Lower lobe of right lung (tissue), 2 donors: ENCODE results near the gene AP5Z1. TPM values are rescaled to one million over a fixed set of nuclear protein-coding genes. Genes with fewer than 3 reads are reported as not detected.
"Not testable (repeated sequence)": the region's sequence is repeated elsewhere in the genome, so short reads cannot be mapped to it uniquely, and the experiment has no call there.

Experiments
- ATAC-seq, 2 donors: fragments of 200-7000 bp; cut with Tn5 transposase; one replicate each; pipeline ENCODE4 v1.9.1; 2020 to 2022; ENCODE audit warnings: mild to moderate bottlenecking in 2 of 2, moderate library complexity in 2 of 2
- DNase-seq: peaks from one replicate; pipeline ENCODE4 v3.0.0-alpha.2; 2020
- H3K27ac ChIP-seq: fragments of 200-600 bp; one replicate; pipeline ENCODE4 v1.8.0; 2022
- H3K27me3 ChIP-seq: fragments of 200-600 bp; one replicate; pipeline ENCODE4 v1.8.0; 2022; ENCODE audit warnings: low read depth
- H3K36me3 ChIP-seq: fragments of 200-600 bp; one replicate; pipeline ENCODE4 v1.8.0; 2022; ENCODE audit warnings: mild to moderate bottlenecking
- H3K4me1 ChIP-seq: fragments of 200-600 bp; one replicate; pipeline ENCODE4 v1.8.0; 2022
- H3K4me3 ChIP-seq: fragments of 200-600 bp; one replicate; pipeline ENCODE4 v1.8.0; 2022; ENCODE audit warnings: mild to moderate bottlenecking
- H3K9me3 ChIP-seq: fragments of 200-600 bp; one replicate; pipeline ENCODE4 v1.8.0; 2022
- intact Hi-C: fragments of 100-400 bp; cut with DNase I; formaldehyde crosslinking; loops from one replicate; pipeline ENCODE4 v1.11.0; 2022
- total RNA-seq: library from RNA; stranded (reverse); fragmentation: NEBNext Ultra II Directional; extraction: Animal tissue kit (Norgen Biotek cat#: 25700); gene quantifications from one replicate; pipeline ENCODE4 v1.2.1, GENCODE V29; 2021
- TF ChIP-seq, protein P1 (sequence below): fragments of 200-600 bp; IDR thresholded peaks from one replicate; pipeline ENCODE4 v1.8.0; 2022; ENCODE audit warnings: antibody characterized with exemption, mild to moderate bottlenecking
- donor health status: DM: no; HTN: yes; CAD: no; lungs with severe emphysema.

The AP5Z1 gene
- total RNA-seq, 1 donor from 2014 or later: 50.4 TPM

DNA sequence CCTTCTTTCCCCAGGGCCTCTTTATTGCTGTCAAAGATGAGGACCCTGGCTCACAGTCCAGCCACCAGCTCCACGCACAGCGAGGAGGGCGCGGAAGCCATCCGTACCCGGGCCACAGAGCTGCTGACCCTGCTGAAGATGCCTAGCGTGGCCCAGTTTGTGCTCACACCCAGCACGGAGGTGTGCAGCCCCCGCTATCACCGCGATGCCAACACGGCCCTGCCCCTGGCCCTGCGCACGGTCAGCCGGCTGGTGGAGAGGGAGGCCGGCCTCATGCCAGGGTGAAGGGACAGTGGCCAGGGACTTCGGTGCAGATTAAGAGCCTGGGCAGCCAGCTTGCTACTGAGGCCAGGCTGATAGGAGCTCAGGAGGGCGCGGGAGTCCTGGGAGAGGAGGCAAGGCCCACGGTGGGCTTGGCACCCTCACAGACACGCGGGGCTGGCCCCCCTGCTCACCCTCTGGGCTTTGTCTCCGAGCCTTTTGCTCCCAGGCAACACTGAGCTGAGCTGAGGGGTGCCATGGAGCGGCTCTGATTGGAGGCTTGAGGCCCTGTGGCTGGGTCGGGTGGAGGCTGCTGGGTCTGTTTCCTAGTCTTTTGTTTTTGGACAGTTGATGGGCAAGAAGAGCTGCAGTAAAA, 15.8 kb downstream of the AP5Z1 start:
- intact Hi-C loops: no loop called here
- DNase-seq (peak; percentile 43), ATAC-seq (no peak)
- no peaks in the 10 kb centered on the region for H3K4me1 ChIP-seq
- H3K36me3 ChIP-seq: peaks cover 57% of the 10 kb centered on the region
- no peak overlapping the region for H3K4me3 ChIP-seq
- H3K9me3 ChIP-seq: no peaks in the 10 kb centered on the region
- H3K27me3 ChIP-seq: no peaks in the 10 kb centered on the region
- no peak overlapping the region for H3K27ac ChIP-seq
- TF ChIP-seq, protein P1, sequence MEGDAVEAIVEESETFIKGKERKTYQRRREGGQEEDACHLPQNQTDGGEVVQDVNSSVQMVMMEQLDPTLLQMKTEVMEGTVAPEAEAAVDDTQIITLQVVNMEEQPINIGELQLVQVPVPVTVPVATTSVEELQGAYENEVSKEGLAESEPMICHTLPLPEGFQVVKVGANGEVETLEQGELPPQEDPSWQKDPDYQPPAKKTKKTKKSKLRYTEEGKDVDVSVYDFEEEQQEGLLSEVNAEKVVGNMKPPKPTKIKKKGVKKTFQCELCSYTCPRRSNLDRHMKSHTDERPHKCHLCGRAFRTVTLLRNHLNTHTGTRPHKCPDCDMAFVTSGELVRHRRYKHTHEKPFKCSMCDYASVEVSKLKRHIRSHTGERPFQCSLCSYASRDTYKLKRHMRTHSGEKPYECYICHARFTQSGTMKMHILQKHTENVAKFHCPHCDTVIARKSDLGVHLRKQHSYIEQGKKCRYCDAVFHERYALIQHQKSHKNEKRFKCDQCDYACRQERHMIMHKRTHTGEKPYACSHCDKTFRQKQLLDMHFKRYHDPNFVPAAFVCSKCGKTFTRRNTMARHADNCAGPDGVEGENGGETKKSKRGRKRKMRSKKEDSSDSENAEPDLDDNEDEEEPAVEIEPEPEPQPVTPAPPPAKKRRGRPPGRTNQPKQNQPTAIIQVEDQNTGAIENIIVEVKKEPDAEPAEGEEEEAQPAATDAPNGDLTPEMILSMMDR: no peak

DNA sequence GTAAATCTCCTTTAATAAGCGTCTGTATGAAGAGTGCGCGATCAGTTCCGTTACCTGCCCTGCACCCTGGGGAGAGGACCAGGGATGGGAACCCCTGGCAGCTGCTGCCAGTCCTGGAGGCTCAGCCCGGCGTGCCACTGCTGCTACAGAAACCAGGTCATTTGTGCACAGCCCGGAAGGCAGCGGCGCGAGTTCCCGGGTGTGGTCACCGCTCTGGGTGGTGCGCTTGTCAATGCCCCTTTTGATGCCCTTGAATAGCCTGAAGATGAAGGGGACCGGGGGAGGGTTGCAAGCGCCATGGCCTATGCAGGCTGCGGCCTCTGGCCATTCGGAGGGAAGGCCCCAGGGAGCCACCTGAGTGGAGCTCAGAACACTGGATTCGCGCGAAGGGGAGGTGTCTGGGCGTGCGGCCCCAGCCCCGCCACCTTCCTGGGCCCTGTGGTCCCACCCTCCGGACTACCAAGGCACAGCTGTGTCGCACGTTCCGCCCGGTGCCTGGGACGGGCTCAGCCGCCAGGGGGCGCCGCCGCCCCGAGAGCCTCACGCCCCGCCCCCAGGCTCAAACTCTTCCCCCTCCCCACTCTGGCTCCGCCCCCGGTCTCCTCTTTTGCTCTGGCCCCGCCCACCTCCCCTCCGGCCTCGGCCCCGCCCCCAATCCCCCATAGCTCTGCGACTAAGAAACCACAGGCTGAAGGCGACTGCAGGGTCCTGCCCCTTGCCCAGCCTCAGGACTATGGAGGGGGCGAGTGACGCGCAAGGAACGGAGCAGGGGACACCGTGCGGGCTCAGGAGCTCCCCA, 16.5 kb downstream of the AP5Z1 start:
- TF ChIP-seq, protein P1: peak; percentile 79
- Histone ChIP-seq H3K36me3 (peaks cover 50% of the 10 kb centered on the region), H3K4me1 (no peaks in the 10 kb centered on the region), H3K9me3 (no peaks in the 10 kb centered on the region), H3K4me3 (peak overlapping the region; percentile 50), H3K27ac (peak overlapping the region; percentile 57), H3K27me3 (no peaks in the 10 kb centered on the region)
- intact Hi-C loops: no loop called here
- peak; percentile 83 for DNase-seq
- peak; percentile 71 to 86 for ATAC-seq

DNA sequence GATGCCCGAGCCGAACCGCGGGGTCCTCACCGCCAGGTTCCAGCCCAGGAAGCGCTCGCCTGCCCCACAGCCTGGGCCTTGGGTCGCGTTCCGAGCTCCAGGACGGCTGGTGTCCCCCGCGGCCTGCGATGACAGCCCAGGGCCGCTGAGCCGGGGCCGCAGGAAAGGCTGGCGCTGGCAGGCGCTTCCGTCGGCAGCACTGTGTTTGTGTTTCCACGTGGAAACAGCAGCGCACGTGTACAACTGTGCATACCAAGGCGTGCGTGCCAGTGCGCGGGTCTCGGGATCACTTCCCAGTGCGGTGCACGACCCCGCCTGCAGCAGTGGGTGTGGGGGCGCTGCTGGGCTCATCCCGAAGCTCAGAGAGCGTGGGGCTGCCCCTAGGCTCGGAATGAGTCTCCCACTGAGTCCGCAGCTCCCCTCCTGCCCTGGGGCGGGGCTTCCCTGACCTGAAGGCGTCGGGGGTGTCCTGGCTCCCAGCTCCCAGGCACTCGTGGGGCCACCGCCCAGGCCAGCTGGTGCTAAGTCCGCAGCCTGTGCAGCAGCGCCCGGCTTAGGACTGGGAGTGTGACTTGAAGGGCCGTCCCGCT, 17.2 kb downstream of the AP5Z1 start:
- H3K27me3 ChIP-seq: no peaks in the 10 kb centered on the region
- H3K27ac ChIP-seq: peak overlapping the region; percentile 57
- ATAC-seq (peak; percentile 14 to 25), DNase-seq (peak; percentile 60)
- TF ChIP-seq, protein P1: no peak
- no peaks in the 10 kb centered on the region for H3K9me3 ChIP-seq
- peak overlapping the region; percentile 50 for H3K4me3 ChIP-seq
- H3K4me1 ChIP-seq: no peaks in the 10 kb centered on the region
- intact Hi-C loops: no loop called here
- H3K36me3 ChIP-seq: peaks cover 43% of the 10 kb centered on the region

DNA sequence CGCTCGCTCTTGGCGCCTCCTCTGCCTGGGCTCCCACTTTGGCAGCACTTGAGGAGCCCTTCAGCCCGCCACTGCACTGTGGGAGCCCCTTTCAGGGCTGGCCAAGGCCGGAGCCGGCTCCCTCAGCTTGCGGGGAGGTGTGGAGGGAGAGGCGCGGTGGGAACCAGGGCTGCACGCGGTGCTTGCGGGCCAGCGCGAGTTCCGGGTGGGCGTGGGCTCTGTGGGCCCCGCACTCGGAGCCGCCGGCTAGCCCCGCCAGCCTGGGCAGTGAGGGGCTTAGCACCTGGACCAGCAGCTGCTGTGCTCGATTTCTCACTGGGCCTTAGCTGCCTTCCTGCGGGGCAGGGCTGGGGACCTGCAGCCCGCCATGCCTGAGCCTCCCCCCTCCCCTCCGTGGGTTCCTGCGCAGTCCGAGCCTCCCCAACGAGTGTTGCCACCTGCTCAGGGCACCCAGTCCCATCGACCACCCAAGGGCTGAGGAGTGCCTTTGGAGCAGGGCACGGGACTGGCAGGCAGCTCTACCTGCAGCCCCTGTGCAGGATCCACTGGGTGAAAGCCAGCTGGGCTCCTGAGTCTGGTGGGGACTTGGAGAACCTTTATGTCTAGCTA, 18.1 kb downstream of the AP5Z1 start:
- peaks cover 34% of the 10 kb centered on the region for H3K36me3 ChIP-seq
- H3K27ac ChIP-seq, DNase-seq, H3K4me1 ChIP-seq, H3K4me3 ChIP-seq, ATAC-seq, intact Hi-C loops, H3K9me3 ChIP-seq, H3K27me3 ChIP-seq: not testable (repeated sequence)

DNA sequence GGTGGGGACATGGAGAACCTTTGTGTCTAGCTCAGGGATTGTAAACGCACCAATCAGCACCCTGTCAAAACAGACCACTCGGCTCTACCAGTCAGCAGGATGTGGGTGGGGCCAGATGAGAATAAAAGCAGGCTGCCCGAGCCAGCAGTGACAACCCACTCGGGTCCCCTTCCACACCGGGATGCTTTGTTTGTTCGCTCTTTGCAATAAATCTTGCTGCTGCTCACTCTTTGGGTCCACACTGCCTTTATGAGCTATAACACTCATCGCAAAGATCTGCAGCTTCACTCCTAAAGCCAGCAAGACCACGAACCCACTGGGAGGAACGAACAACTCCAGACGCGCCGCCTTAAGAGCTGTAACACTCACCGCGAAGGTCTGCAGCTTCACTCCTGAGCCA, 18.7 kb downstream of the AP5Z1 start:
- H3K27me3 ChIP-seq, ATAC-seq, H3K4me3 ChIP-seq, H3K27ac ChIP-seq, H3K9me3 ChIP-seq, intact Hi-C loops, H3K4me1 ChIP-seq, DNase-seq: not testable (repeated sequence)
- H3K36me3 ChIP-seq: peaks cover 28% of the 10 kb centered on the region

DNA sequence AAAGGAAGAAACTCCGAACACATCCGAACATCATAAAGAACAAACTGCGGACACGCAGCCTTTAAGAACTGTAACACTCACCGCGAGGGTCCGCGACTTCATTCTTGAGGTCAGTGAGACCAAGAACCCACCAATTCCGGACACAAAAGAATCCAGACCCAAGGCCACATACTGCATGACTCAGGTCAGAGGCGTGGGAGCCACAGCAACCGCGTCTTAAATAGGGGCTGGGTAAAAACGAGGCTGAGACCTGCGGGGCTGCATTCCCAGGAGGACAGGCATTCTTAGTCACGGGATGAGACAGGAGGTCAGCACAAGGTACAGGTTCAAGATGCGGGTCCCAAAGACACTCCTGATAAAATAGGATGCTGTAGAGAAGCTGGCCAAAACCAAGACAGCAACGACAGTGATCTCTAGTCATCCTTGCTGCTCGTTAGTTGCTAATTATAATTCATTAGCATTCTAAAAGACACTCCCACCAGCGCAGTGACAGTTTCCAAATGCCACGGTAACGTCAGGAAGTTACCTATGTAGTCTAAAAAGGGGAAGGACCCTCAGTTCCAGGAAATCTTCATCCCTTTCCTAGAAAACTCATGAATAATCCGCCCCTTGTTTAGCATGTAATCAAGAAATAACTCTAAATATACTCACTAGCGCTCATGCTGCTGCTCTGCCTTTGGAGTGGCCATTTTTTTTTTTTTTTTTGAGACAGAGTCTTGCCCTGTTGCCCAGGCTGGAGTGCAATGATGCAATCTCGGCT, 19.3 kb downstream of the AP5Z1 start:
- H3K4me1 ChIP-seq: no peaks in the 10 kb centered on the region
- no peaks in the 10 kb centered on the region for H3K27me3 ChIP-seq
- no peak for ATAC-seq
- intact Hi-C loops: no loop called here
- H3K9me3 ChIP-seq: no peaks in the 10 kb centered on the region
- DNase-seq: no peak
- H3K4me3 ChIP-seq: no peak overlapping the region
- TF ChIP-seq, protein P1: no peak
- H3K27ac ChIP-seq: no peak overlapping the region
- H3K36me3 ChIP-seq: peaks cover 22% of the 10 kb centered on the region
